K562 (cell line): ENCODE results near the gene GABRR2. TPM values are rescaled to one million over a fixed set of nuclear protein-coding genes. Genes with fewer than 3 reads are reported as not detected.

Source experiments
- ATAC-seq: fragments of 200-7000 bp; cut with Tn5 transposase; 3 replicates; pipeline ENCODE4 v1.9.1; 2020; ENCODE audit warnings: moderate library complexity
- BruUV-seq: library from RNA; stranded (reverse); fragments of 400-500 nt; replicated peaks from 2 replicates; lab custom pipeline; 2021; lab: Mats Ljungman, UMichigan
- CTCF ChIA-PET: fragments of 300-600 bp; formaldehyde crosslinking; extraction: SDS; loops from one replicate; lab custom pipeline; 2021; ENCODE audit warnings: low intra/inter-chr PET ratio; lab: Yijun Ruan, JAX
- POLR2A ChIA-PET: fragments of 300-600, 350-650 bp; sonication (Branson Sonifier 250); formaldehyde crosslinking; extraction: SDS; loops from one replicate; lab custom pipeline; 2021; ENCODE audit warnings: antibody characterized with exemption, inconsistent platforms; lab: Yijun Ruan, JAX
- DNase-seq, 4 experiments: peaks; one replicate each; pipeline versions ENCODE4 v3.0.0 to v3.0.0-alpha.2; 2011 to 2018; ENCODE audit warnings: low spot score in 3 of 4, mixed read lengths in 3 of 4; ENCODE audit errors: extremely low read depth in 1 of 4
- FAIRE-seq: peaks from 2 replicates; lab custom pipeline; 2011; peaks lifted over from hg19 to GRCh38; lab: Jason Lieb, UNC
- H2AFZ ChIP-seq: 2 replicates; pipeline ENCODE4 v1.6.0; 2011; ENCODE audit warnings: low read depth, low read length, control low read depth, inconsistent platforms
- H3K27ac ChIP-seq: fragments of 200-600 bp; 3 replicates; pipeline ENCODE4 v1.8.0; 2011; ENCODE audit warnings: low read depth, mild to moderate bottlenecking, control low read depth, inconsistent platforms, low read length, moderate library complexity, mixed read lengths; ENCODE audit errors: extremely low read depth
- H3K27me3 ChIP-seq, 2 experiments: fragments of 300-600 bp in 1 of 2; 2 replicates in 1 of 2; 3 replicates in 1 of 2; pipeline versions ENCODE4 v1.6.0 to v1.8.0; 2011; ENCODE audit warnings: inconsistent platforms in 2 of 2, low read length in 2 of 2, mild to moderate bottlenecking in 1 of 2, mixed read lengths in 1 of 2, moderate library complexity in 1 of 2; ENCODE audit not compliant: control insufficient read depth in 2 of 2, insufficient read depth in 2 of 2
- H3K36me3 ChIP-seq: fragments of 300-600 bp; 3 replicates; pipeline ENCODE4 v1.8.0; 2011; ENCODE audit warnings: mild to moderate bottlenecking, low read length, inconsistent platforms; ENCODE audit not compliant: control insufficient read depth, insufficient read depth
- H3K4me1 ChIP-seq, 2 experiments: fragments of 200-600 bp in 1 of 2; replicated peaks in 1 of 2; 2 replicates in 1 of 2; 3 replicates in 1 of 2; pipeline versions ENCODE4 v1.5.1 to v1.8.0; 2011; ENCODE audit warnings: inconsistent platforms in 2 of 2, low read length in 2 of 2, mild to moderate bottlenecking in 1 of 2, mixed read lengths in 1 of 2, moderate library complexity in 1 of 2; ENCODE audit not compliant: control insufficient read depth in 2 of 2, insufficient read depth in 2 of 2
- H3K4me2 ChIP-seq: 2 replicates; pipeline ENCODE4 v1.6.1; 2011; ENCODE audit warnings: low read length, control low read depth, inconsistent platforms, mixed read lengths; ENCODE audit not compliant: insufficient read depth
- H3K4me3 ChIP-seq: fragments of 200-600 bp; sonication (generic), shearing (Covaris generic); 2 replicates; pipeline ENCODE4 v1.5.1; 2016; ENCODE audit warnings: control low read depth, inconsistent platforms
- H3K79me2 ChIP-seq: fragments of 200-600 bp; 3 replicates; pipeline ENCODE4 v1.8.0; 2011; ENCODE audit warnings: low read length, inconsistent platforms; ENCODE audit not compliant: control insufficient read depth, insufficient read depth
- H3K9ac ChIP-seq, 2 experiments: 2 replicates each; pipeline versions ENCODE4 v1.6.0 to v1.6.1; 2011; ENCODE audit warnings: low read depth in 2 of 2, low read length in 2 of 2, control low read depth in 1 of 2, inconsistent platforms in 1 of 2, mild to moderate bottlenecking in 1 of 2, mixed read lengths in 1 of 2; ENCODE audit not compliant: insufficient read depth in 1 of 2
- H3K9me1 ChIP-seq: one replicate; pipeline ENCODE4 v1.6.0; 2011; ENCODE audit warnings: inconsistent platforms, mild to moderate bottlenecking, low read length, moderate library complexity; ENCODE audit not compliant: control insufficient read depth, insufficient read depth
- H3K9me3 ChIP-seq: replicated peaks from 2 replicates; pipeline ENCODE4 v1.5.1; 2011; ENCODE audit warnings: low read depth, low read length, inconsistent platforms; ENCODE audit not compliant: control insufficient read depth, insufficient read depth
- H4K20me1 ChIP-seq: replicated peaks from 2 replicates; pipeline ENCODE4 v1.6.1; 2011; ENCODE audit warnings: low read length, inconsistent platforms, mixed read lengths; ENCODE audit not compliant: control insufficient read depth, insufficient read depth
- CEBPB ChIP-seq: fragments of 450-650 bp; IDR thresholded peaks from 2 replicates; pipeline ENCODE4 v1.6.1; 2016; ENCODE audit warnings: missing genetic modification characterization, missing compliant biosample characterization
- ILK ChIP-seq: fragments of 450-650 bp; IDR thresholded peaks from 2 replicates; pipeline ENCODE4 v1.6.1; 2016; ENCODE audit warnings: missing genetic modification characterization, low read depth, mild to moderate bottlenecking, missing compliant biosample characterization, moderate library complexity, borderline replicate concordance
- MAZ ChIP-seq, 2 experiments: fragments of 450-650 bp in 1 of 2; sonication (generic) in 1 of 2; formaldehyde crosslinking; IDR thresholded peaks in 1 of 2; conservative IDR thresholded peaks in 1 of 2; 2 replicates each; pipeline versions ENCODE4 v1.4.0 to v1.5.0; 2020; ENCODE audit warnings: mild to moderate bottlenecking in 1 of 2, missing genetic modification reagents in 1 of 2
- RBM22 ChIP-seq: fragments of 200-400 bp; formaldehyde crosslinking; IDR thresholded peaks from 2 replicates; pipeline ENCODE4 v1.6.1; 2018; ENCODE audit warnings: low read length, low read depth; ENCODE audit not compliant: poor library complexity, severe bottlenecking
- TAF9B ChIP-seq: fragments of 450-650 bp; IDR thresholded peaks from 2 replicates; pipeline ENCODE4 v1.6.1; 2018; ENCODE audit warnings: mild to moderate bottlenecking; ENCODE audit not compliant: partially characterized antibody
- U2AF2 ChIP-seq: fragments of 200-400 bp; formaldehyde crosslinking; optimal IDR thresholded peaks from 2 replicates; pipeline ENCODE3; 2017; ENCODE audit warnings: low read depth, mild to moderate bottlenecking, low read length
- ZNF589 ChIP-seq: fragments of 200-800 bp; sonication (Bioruptor generic); IDR thresholded peaks from 2 replicates; pipeline ENCODE4 v1.6.1; 2016; ENCODE audit warnings: low read depth, missing genetic modification characterization, missing compliant biosample characterization
- WGBS: fragments of 100-300 bp; shearing (Covaris generic); methylation state at CpG from one replicate; pipeline ENCODE4 v1.1.6; 2016; ENCODE audit warnings: low coverage, mixed read lengths; ENCODE audit not compliant: insufficient coverage; ENCODE audit errors: missing lambda C conversion rate; 5-methylcytosine and 5-hydroxymethylcytosine counted together
- in situ Hi-C: fragments of 300-500 bp; cut with MboI; formaldehyde crosslinking; loops from 4 replicates; pipeline ENCODE4 v1.15.0; 2018; ENCODE audit warnings: inconsistent platforms, mixed read lengths
- intact Hi-C: fragments of 100-400 bp; cut with micrococcal nuclease; formaldehyde crosslinking; loops from 2 replicates; pipeline ENCODE4 v1.14.2; 2022
- polyA plus RNA-seq, 8 experiments: library from polyadenylated mRNA; depleted of rRNA in 4 of 8; stranded (reverse) in 5 of 8; unstranded in 3 of 8; fragments of >200 nt; fragmentation: Nextera tagmentation in 2 of 8; fragmentation: Illumina TruSeq in 1 of 8; extraction: Ambion mirVana in 2 of 8; extraction: Trizol in 1 of 8; gene quantifications; 2 replicates each; pipeline versions ENCODE4 v1.2.1 to v1.2.3, GENCODE V29; 2011 to 2014; ENCODE audit warnings: inconsistent platforms in 1 of 8, missing spikeins in 1 of 8
- total RNA-seq, 7 experiments: library from RNA; depleted of rRNA in 6 of 7; stranded (reverse); fragments of >200 nt in 6 of 7; fragmentation: Illumina TruSeq in 2 of 7; extraction: Trizol in 2 of 7; gene quantifications; 2 replicates each; pipeline versions ENCODE4 v1.2.1 to v1.2.3, GENCODE V29; 2011 to 2021; ENCODE audit warnings: low replicate concordance in 1 of 7
- TF ChIP-seq, protein P1 (sequence below): sonication (generic); formaldehyde crosslinking; IDR thresholded peaks from 2 replicates; pipeline ENCODE4 v1.8.0; 2022; ENCODE audit warnings: missing genetic modification reagents, mild to moderate bottlenecking, borderline replicate concordance
- TF ChIP-seq, protein P2 (sequence below), 3 experiments: fragments of 200-800 bp in 1 of 3; fragments of 250-450 bp in 1 of 3; fragments of 450-650 bp in 1 of 3; sonication (Bioruptor Pico) in 1 of 3; sonication (Bioruptor generic) in 1 of 3; formaldehyde crosslinking in 1 of 3; IDR thresholded peaks; 2 replicates each; pipeline versions ENCODE4 v1.6.1 to v1.8.0; 2016 to 2022; ENCODE audit warnings: mild to moderate bottlenecking in 2 of 3, missing genetic modification characterization in 2 of 3, missing compliant biosample characterization in 1 of 3, moderate library complexity in 1 of 3
- TF ChIP-seq, protein P3 (sequence below): fragments of 250-450 bp; sonication (Bioruptor Pico); IDR thresholded peaks from 2 replicates; pipeline ENCODE4 v1.5.0; 2022; ENCODE audit warnings: mild to moderate bottlenecking

The GABRR2 gene
- total and polyA plus RNA-seq, 9 of the 15 experiments (the other 6 are each of a cell fraction or from before 2014, with no cell fraction given), result 0.09 to 0.13 (median 0.10) TPM; not detected in 6

- no peak for TF ChIP-seq ZNF589 (CRISPR knock-in tag)
- TF ChIP-seq U2AF2, result no peak
- TF ChIP-seq, all 486 proteins: peak for 0
Measured at GRCh38 chr6:89286516-89286915, 28.6 kb downstream of the GABRR2 start (continued).

- H3K4me3 ChIP-seq, result no peak overlapping the region
- no peaks in the 10 kb centered on the region for H3K9me1 ChIP-seq
- no peak for ATAC-seq
- no peak for FAIRE-seq
- in situ Hi-C loops (no loop called here), intact Hi-C loops (no loop called here)
- H3K9me3 ChIP-seq, result no peaks in the 10 kb centered on the region
- H2AFZ ChIP-seq, result no peak overlapping the region
- CTCF ChIA-PET, result no interaction called here
- H3K79me2 ChIP-seq, result no peaks in the 10 kb centered on the region
- no peak for DNase-seq
- H3K36me3 ChIP-seq, result no peaks in the 10 kb centered on the region
- H3K4me2 ChIP-seq, result no peak overlapping the region
- POLR2A ChIA-PET, result interaction anchor here (1.4 kb wide), 1 partner anchor 15 kb away, joined by 4 read pairs; no protein-coding TSS in a partner anchor
- no peaks in the 10 kb centered on the region for H3K4me1 ChIP-seq
- H4K20me1 ChIP-seq, result 0 out of 2 replicates have a peak, but pooled peaks cover 4% of the 10 kb centered on the region
- no peak overlapping the region for H3K27ac ChIP-seq
- no peak overlapping the region for H3K9ac ChIP-seq
- 2% methylated on average over 15 of the region's 15 CpGs for WGBS
- H3K27me3 ChIP-seq, result peaks cover 45 to 60% of the 10 kb centered on the region in 2 experiments
- BruUV-seq, result no TSS peak
- TF ChIP-seq, protein P1, sequence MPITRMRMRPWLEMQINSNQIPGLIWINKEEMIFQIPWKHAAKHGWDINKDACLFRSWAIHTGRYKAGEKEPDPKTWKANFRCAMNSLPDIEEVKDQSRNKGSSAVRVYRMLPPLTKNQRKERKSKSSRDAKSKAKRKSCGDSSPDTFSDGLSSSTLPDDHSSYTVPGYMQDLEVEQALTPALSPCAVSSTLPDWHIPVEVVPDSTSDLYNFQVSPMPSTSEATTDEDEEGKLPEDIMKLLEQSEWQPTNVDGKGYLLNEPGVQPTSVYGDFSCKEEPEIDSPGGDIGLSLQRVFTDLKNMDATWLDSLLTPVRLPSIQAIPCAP (CRISPR knock-in tag), result no peak
- TF ChIP-seq MAZ (CRISPR knock-in tag; conservative IDR thresholded peaks at IDR 0.05 in 1 of 2, IDR thresholded peaks at IDR 0.05 in 1 of 2), result no peak
- no peak for TF ChIP-seq TAF9B
- TF ChIP-seq, protein P2, sequence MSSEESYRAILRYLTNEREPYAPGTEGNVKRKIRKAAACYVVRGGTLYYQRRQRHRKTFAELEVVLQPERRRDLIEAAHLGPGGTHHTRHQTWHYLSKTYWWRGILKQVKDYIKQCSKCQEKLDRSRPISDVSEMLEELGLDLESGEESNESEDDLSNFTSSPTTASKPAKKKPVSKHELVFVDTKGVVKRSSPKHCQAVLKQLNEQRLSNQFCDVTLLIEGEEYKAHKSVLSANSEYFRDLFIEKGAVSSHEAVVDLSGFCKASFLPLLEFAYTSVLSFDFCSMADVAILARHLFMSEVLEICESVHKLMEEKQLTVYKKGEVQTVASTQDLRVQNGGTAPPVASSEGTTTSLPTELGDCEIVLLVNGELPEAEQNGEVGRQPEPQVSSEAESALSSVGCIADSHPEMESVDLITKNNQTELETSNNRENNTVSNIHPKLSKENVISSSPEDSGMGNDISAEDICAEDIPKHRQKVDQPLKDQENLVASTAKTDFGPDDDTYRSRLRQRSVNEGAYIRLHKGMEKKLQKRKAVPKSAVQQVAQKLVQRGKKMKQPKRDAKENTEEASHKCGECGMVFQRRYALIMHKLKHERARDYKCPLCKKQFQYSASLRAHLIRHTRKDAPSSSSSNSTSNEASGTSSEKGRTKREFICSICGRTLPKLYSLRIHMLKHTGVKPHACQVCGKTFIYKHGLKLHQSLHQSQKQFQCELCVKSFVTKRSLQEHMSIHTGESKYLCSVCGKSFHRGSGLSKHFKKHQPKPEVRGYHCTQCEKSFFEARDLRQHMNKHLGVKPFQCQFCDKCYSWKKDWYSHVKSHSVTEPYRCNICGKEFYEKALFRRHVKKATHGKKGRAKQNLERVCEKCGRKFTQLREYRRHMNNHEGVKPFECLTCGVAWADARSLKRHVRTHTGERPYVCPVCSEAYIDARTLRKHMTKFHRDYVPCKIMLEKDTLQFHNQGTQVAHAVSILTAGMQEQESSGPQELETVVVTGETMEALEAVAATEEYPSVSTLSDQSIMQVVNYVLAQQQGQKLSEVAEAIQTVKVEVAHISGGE (CRISPR knock-in tag; IDR thresholded peaks at IDR 0.05), result no peak
- TF ChIP-seq RBM22, result no peak
- TF ChIP-seq, protein P3, sequence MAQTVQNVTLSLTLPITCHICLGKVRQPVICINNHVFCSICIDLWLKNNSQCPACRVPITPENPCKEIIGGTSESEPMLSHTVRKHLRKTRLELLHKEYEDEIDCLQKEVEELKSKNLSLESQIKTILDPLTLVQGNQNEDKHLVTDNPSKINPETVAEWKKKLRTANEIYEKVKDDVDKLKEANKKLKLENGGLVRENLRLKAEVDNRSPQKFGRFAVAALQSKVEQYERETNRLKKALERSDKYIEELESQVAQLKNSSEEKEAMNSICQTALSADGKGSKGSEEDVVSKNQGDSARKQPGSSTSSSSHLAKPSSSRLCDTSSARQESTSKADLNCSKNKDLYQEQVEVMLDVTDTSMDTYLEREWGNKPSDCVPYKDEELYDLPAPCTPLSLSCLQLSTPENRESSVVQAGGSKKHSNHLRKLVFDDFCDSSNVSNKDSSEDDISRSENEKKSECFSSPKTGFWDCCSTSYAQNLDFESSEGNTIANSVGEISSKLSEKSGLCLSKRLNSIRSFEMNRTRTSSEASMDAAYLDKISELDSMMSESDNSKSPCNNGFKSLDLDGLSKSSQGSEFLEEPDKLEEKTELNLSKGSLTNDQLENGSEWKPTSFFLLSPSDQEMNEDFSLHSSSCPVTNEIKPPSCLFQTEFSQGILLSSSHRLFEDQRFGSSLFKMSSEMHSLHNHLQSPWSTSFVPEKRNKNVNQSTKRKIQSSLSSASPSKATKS (CRISPR knock-in tag), result no peak
- no peak for TF ChIP-seq CEBPB (tag)
- TF ChIP-seq ILK, result no peak
Measured at GRCh38 chr6:89284963-89285735, 29.9 kb downstream of the GABRR2 start.
